ENCODE results near the gene KCNJ6. TPM values are rescaled to one million over a fixed set of nuclear protein-coding genes. Genes with fewer than 3 reads are reported as not detected.

KCNJ6 gene
- total RNA-seq, 1 experiment from 2014 or later = 1.2 TPM

- Histone ChIP-seq H2BK20ac (ENCODE audit: low read depth, low read length, poor library complexity, severe bottlenecking) (no peak overlapping the region), H4K8ac (replicated peaks; ENCODE audit: insufficient read length, low read depth, low read length) (no peak overlapping the region), H3K79me2 (ENCODE audit: insufficient read depth, low read length) (no peaks in the 10 kb centered on the region), H2AFZ (ENCODE audit: low read length) (peak overlapping the region; percentile 43), H3K4me1 (ENCODE audit: insufficient read depth, low read length) (peaks cover 5% of the 10 kb centered on the region; the same call in 1 of the 2 replicates), H3K4me2 (ENCODE audit: insufficient read depth, insufficient read length, low read length) (peak overlapping the region; percentile 94), H2BK12ac (ENCODE audit: insufficient read length, low read depth, low read length) (no peak overlapping the region), H4K20me1 (ENCODE audit: control insufficient read depth, insufficient read depth, insufficient read length) (no peaks in the 10 kb centered on the region), H2BK15ac (ENCODE audit: low read depth, low read length) (no peak overlapping the region), H4K91ac (ENCODE audit: insufficient read length, low read depth, low read length) (no peak overlapping the region), H3K27ac (ENCODE audit: insufficient read length, low read depth, low read length) (no peak overlapping the region), H3K27me3 (ENCODE audit: insufficient read depth, low read length) (peaks cover 12% of the 10 kb centered on the region), H3K79me1 (ENCODE audit: insufficient read depth, low read depth, low read length, poor library complexity, severe bottlenecking) (no peaks in the 10 kb centered on the region), H2AK5ac (ENCODE audit: insufficient read length, low read length) (no peak overlapping the region), H3K9me3 (ENCODE audit: control insufficient read depth, low read depth, low read length) (no peaks in the 10 kb centered on the region), H3K23ac (ENCODE audit: insufficient read length, low read depth, low read length) (no peak overlapping the region), H3T11ph (ENCODE audit: low read length) (no peak overlapping the region), H4K5ac (ENCODE audit: insufficient read length, low read depth, low read length) (no peak overlapping the region), H3K18ac (ENCODE audit: insufficient read length, low read depth, low read length) (no peak overlapping the region), H3K56ac (ENCODE audit: insufficient read length, low read depth, low read length) (no peak overlapping the region), H3K4ac (ENCODE audit: low read depth, low read length) (no peak overlapping the region), H2BK120ac (ENCODE audit: low read depth, low read length, poor library complexity, severe bottlenecking) (no peak overlapping the region), H2BK5ac (ENCODE audit: insufficient read length, low read length) (no peak overlapping the region), H3K9ac (ENCODE audit: extremely low read depth, insufficient read length, low read length) (peak overlapping the region; percentile 10), H3K14ac (ENCODE audit: insufficient read depth, low read length) (no peak overlapping the region), H3K23me2 (ENCODE audit: insufficient read length, low read depth, low read length, poor library complexity, severe bottlenecking) (peaks cover 22% of the 10 kb centered on the region)
- peaks cover 1 to 3% of the 10 kb centered on the region in 2 experiments; a peak in 4 of 5 replicates for H3K9me3 Mint-ChIP-seq
- peaks cover 39% of the 10 kb centered on the region for H3K27me3 Mint-ChIP-seq (ENCODE audit: low read depth)
- DNase-seq = peak; percentile 43
- peak overlapping the region; percentile 62 to 82 for H3K4me3 Mint-ChIP-seq
- peaks cover 0 to 2% (median 1%) of the 10 kb centered on the region in 3 experiments; a peak in 1 of 7 replicates for H3K36me3 Mint-ChIP-seq (ENCODE audit: insufficient read depth in 1 of 3, low read depth in 3 of 3)
- peaks cover 40 to 46% of the 10 kb centered on the region in 2 experiments for H3K4me1 Mint-ChIP-seq
- H3K27ac Mint-ChIP-seq = no peak overlapping the region
- TF ChIP-seq CTCF (conservative IDR thresholded peaks at IDR 0.05) = no peak
- WGBS (ENCODE audit: extremely low coverage, insufficient read length, low lambda C conversion rate) = no CpG with 5 or more reads among the region's 28 CpGs
Measured at GRCh38 chr21:37915497-37915911, 753 bp downstream of the KCNJ6 start.

Measured in H9 (cell line).